GM23248 (cell line): ENCODE measurements around the gene NXT1.

Experiments
- EZH2 ChIP-seq: fragments of 200-600 bp; sonication (generic); IDR thresholded peaks from 2 replicates; pipeline ENCODE4 v1.6.1; 2018; ENCODE audit warnings: antibody characterized with exemption, mild to moderate bottlenecking; ENCODE audit not compliant: insufficient read depth, poor library complexity, severe bottlenecking
- EZH2phosphoT487 ChIP-seq: fragments of 200-600 bp; sonication (generic); IDR thresholded peaks from 2 replicates; pipeline ENCODE4 v1.6.1; 2018; ENCODE audit warnings: antibody characterized with exemption, moderate library complexity, mild to moderate bottlenecking, low read depth; ENCODE audit not compliant: insufficient read depth

DNA sequence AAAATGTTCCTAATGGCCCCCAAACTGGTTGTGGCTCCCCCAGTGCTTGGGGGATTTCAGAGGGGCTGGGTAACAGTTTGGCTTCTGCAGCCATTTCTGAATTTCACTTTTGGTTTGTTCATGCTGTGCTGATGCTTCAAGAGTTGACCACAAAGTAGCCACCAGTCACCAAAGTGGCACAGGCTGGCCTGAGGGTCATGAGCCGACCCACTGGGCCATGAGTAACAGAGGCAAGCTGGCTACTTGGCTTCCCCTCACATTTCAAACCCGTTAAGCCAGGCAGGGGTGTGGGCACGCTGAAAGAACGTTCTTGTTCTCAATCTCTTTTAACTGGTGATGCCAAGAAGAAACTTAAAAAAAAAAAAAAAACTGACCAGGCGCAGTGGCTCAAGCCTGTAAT lies 15.1 kb upstream of the NXT1 start:
- TF ChIP-seq EZH2phosphoT487, result no peak
- no peak for TF ChIP-seq EZH2
